ENCODE data around the gene CPNE2.
"Not testable (repeated sequence)": the region's sequence is repeated elsewhere in the genome, so short reads cannot be mapped to it uniquely, and the experiment has no call there.

Gene CPNE2

GRCh38 chr16:57069635-57070370 is 22.6 kb upstream of the CPNE2 start:
- DNase-seq (ENCODE audit: low spot score): no peak

- no peak for DNase-seq (ENCODE audit: low spot score)
These were observed 22.0 kb upstream of the CPNE2 start for GRCh38 chr16:57070424-57070823.

GRCh38 chr16:57071081-57071732 is 21.2 kb upstream of the CPNE2 start:
- DNase-seq (ENCODE audit: low spot score): not testable (repeated sequence)

GRCh38 chr16:57071831-57072582 is 20.4 kb upstream of the CPNE2 start:
- DNase-seq (ENCODE audit: low spot score): no peak

GRCh38 chr16:57072616-57073275 is 19.6 kb upstream of the CPNE2 start:
- DNase-seq (ENCODE audit: low spot score): no peak

GRCh38 chr16:57077714-57078113 is 14.7 kb upstream of the CPNE2 start:
- DNase-seq (ENCODE audit: low spot score): no peak

GRCh38 chr16:57081744-57082143 is 10.6 kb upstream of the CPNE2 start:
- no peak for DNase-seq (ENCODE audit: low spot score)

GRCh38 chr16:57082664-57083063 is 9.7 kb upstream of the CPNE2 start:
- no peak for DNase-seq (ENCODE audit: low spot score)

- DNase-seq (ENCODE audit: low spot score): no peak
These were observed 8.8 kb upstream of the CPNE2 start for GRCh38 chr16:57083485-57084126.

GRCh38 chr16:57084257-57084770 is 8.1 kb upstream of the CPNE2 start:
- DNase-seq (ENCODE audit: low spot score): peak; percentile 79

- DNase-seq (ENCODE audit: low spot score): no peak
These were observed 7.4 kb upstream of the CPNE2 start for GRCh38 chr16:57084996-57085395.

GRCh38 chr16:57087003-57087402 is 5.4 kb upstream of the CPNE2 start:
- no peak for DNase-seq (ENCODE audit: low spot score)

GRCh38 chr16:57089406-57089805 is 3.0 kb upstream of the CPNE2 start:
- no peak for DNase-seq (ENCODE audit: low spot score)

- DNase-seq (ENCODE audit: low spot score): no peak
These were observed 996 bp upstream of the CPNE2 start for GRCh38 chr16:57091200-57091974.

- no peak for DNase-seq (ENCODE audit: low spot score)
These were observed 516 bp downstream of the CPNE2 start for GRCh38 chr16:57092786-57093411.

- no peak for DNase-seq (ENCODE audit: low spot score)
These were observed 1.5 kb downstream of the CPNE2 start for GRCh38 chr16:57093666-57094564.

GRCh38 chr16:57094911-57095310 is 2.5 kb downstream of the CPNE2 start:
- no peak for DNase-seq (ENCODE audit: low spot score)

GRCh38 chr16:57096192-57096591 is 3.8 kb downstream of the CPNE2 start:
- DNase-seq (ENCODE audit: low spot score): no peak

GRCh38 chr16:57096793-57097192 is 4.4 kb downstream of the CPNE2 start:
- no peak for DNase-seq (ENCODE audit: low spot score)
